Spleen (tissue), 11 donors: ENCODE measurements around the gene OTULIN. TPM values are rescaled to one million over a fixed set of nuclear protein-coding genes. Genes with fewer than 3 reads are reported as not detected.

Experiments
- DNase-seq: peaks from one replicate; pipeline ENCODE4 v3.0.0-alpha.2; 2020
- H3K27ac ChIP-seq, 8 donors: fragments of 200-600 bp; sonication (generic) in 7 of 8; 1 replicate in 4 of 8; 2 replicates in 4 of 8; pipeline versions ENCODE4 v1.5.0 to v1.8.0; 2016 to 2021; ENCODE audit warnings: inconsistent platforms in 4 of 8, mild to moderate bottlenecking in 4 of 8, moderate library complexity in 1 of 8
- H3K27me3 ChIP-seq, 7 donors: fragments of 200-600 bp; sonication (generic) in 6 of 7; replicated peaks in 1 of 7; 1 replicate in 4 of 7; 2 replicates in 3 of 7; pipeline versions ENCODE4 v1.5.0 to v1.8.0; 2016 to 2021; ENCODE audit warnings: inconsistent platforms in 3 of 7, mild to moderate bottlenecking in 1 of 7
- H3K36me3 ChIP-seq, 6 donors: fragments of 200-600 bp; sonication (generic) in 5 of 6; 1 replicate in 4 of 6; 2 replicates in 2 of 6; pipeline versions ENCODE4 v1.5.0 to v1.8.0; 2016 to 2021; ENCODE audit warnings: inconsistent platforms in 2 of 6
- H3K4me1 ChIP-seq, 6 donors: fragments of 200-600 bp; sonication (generic) in 5 of 6; 1 replicate in 3 of 6; 2 replicates in 3 of 6; pipeline versions ENCODE4 v1.5.0 to v1.8.0; 2016 to 2021; ENCODE audit warnings: inconsistent platforms in 3 of 6
- H3K4me3 ChIP-seq, 8 donors: fragments of 200-600 bp; sonication (generic) in 7 of 8; 1 replicate in 4 of 8; 2 replicates in 4 of 8; pipeline versions ENCODE4 v1.5.0 to v1.8.0; 2016 to 2021; ENCODE audit warnings: inconsistent platforms in 4 of 8, mild to moderate bottlenecking in 4 of 8, moderate library complexity in 2 of 8
- H3K9me3 ChIP-seq, 8 donors: fragments of 200-600 bp; sonication (generic) in 7 of 8; 1 replicate in 4 of 8; 2 replicates in 4 of 8; pipeline versions ENCODE4 v1.5.0 to v1.8.0; 2016 to 2021; ENCODE audit warnings: inconsistent platforms in 4 of 8
- POLR2A ChIP-seq, 3 donors: fragments of 450-650 bp; IDR thresholded peaks; one replicate each; pipeline ENCODE4 v1.5.1; 2017; ENCODE audit warnings: antibody characterized with exemption in 3 of 3, mild to moderate bottlenecking in 1 of 3
- POLR2AphosphoS5 ChIP-seq, 3 donors: sonication (generic); formaldehyde crosslinking; IDR thresholded peaks; one replicate each; pipeline ENCODE4 v1.5.1; 2017; ENCODE audit warnings: antibody characterized with exemption in 3 of 3
- WGBS, 5 donors: extraction: QIAGEN DNeasy Blood & Tissue Kit in 3 of 5; methylation state at CpG; one replicate each; pipeline versions ENCODE4 v1.1.5 to v1.1.7; 2013 to 2018; 5-methylcytosine and 5-hydroxymethylcytosine counted together
- intact Hi-C: fragments of 100-400 bp; cut with DNase I; formaldehyde crosslinking; loops from one replicate; pipeline ENCODE4 v1.15.0; 2023; ENCODE audit warnings: low total_unique reads
- polyA plus RNA-seq, 3 donors: library from polyadenylated mRNA; stranded (reverse); fragments of 200-250 nt; gene quantifications; one replicate each; pipeline ENCODE4 v1.2.1, GENCODE V29; 2013
- total RNA-seq, 7 donors: library from RNA; depleted of rRNA in 3 of 7; stranded (reverse); fragments of >200 nt in 3 of 7; fragmentation: NEBNext Ultra II Directional in 4 of 7; extraction: Animal tissue kit (Norgen Biotek cat#: 25700) in 4 of 7; gene quantifications; one replicate each; pipeline versions ENCODE4 v1.1.0 to v1.2.1, GENCODE V29; 2016 to 2021
- TF ChIP-seq, protein P1 (sequence below), 11 experiments: fragments of 200-600 bp in 7 of 11; fragments of 450-650 bp in 4 of 11; sonication (generic) in 4 of 11; IDR thresholded peaks in 8 of 11; conservative IDR thresholded peaks in 3 of 11; 1 replicate in 7 of 11; 2 replicates in 4 of 11; pipeline versions ENCODE4 v1.4.0 to v1.8.0; 2016 to 2021; ENCODE audit warnings: antibody characterized with exemption in 11 of 11, inconsistent platforms in 4 of 11, mild to moderate bottlenecking in 1 of 11
- donor health status: healthy with polysubstance abuse.
- donor health status: DM: no; HTN: no; CAD: no; lungs with moderate emphysema.
- donor health status: DM: no; HTN: no; CAD: no.
- donor health status: Bipolar disorder and iron deficiency.
- donor health status: healthy.
- donor health status: DM: no; HTN: no; CAD: no.
- donor health status: DM: yes; HTN: yes; CAD: no.

OTULIN gene
- total and polyA plus RNA-seq, 10 donors, result 2.7 to 53.7 (median 35.9) TPM

DNA sequence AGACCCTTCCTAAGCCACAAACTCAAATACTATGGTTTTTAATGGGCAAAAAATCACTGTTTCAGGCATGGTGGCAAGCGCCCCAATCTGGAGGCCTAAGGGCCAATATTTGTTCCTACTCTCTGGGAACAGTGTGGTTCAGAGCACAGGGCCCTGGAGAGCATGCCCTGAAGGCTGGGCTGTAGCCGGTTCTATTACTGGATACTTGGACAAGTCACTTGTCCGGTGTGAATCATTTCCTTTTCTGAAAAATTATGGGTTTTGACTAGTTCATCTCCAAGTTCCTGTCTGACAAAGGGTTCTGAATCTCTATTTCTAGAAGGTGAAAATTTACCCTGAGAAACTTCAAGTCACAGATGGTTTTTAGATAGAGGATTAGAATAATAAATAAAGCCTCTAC lies 75.0 kb downstream of the OTULIN start:
- no peaks in the 10 kb centered on the region for H3K27me3 ChIP-seq
- intact Hi-C loops, result no loop called here
- DNase-seq, result no peak
- H3K27ac ChIP-seq, result no peak overlapping the region
- H3K4me1 ChIP-seq, result peaks cover 0 to 6% (median 3%) of the 10 kb centered on the region in 6 donors
- TF ChIP-seq, protein P1, sequence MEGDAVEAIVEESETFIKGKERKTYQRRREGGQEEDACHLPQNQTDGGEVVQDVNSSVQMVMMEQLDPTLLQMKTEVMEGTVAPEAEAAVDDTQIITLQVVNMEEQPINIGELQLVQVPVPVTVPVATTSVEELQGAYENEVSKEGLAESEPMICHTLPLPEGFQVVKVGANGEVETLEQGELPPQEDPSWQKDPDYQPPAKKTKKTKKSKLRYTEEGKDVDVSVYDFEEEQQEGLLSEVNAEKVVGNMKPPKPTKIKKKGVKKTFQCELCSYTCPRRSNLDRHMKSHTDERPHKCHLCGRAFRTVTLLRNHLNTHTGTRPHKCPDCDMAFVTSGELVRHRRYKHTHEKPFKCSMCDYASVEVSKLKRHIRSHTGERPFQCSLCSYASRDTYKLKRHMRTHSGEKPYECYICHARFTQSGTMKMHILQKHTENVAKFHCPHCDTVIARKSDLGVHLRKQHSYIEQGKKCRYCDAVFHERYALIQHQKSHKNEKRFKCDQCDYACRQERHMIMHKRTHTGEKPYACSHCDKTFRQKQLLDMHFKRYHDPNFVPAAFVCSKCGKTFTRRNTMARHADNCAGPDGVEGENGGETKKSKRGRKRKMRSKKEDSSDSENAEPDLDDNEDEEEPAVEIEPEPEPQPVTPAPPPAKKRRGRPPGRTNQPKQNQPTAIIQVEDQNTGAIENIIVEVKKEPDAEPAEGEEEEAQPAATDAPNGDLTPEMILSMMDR (IDR thresholded peaks at IDR 0.05 in 8 of 11, conservative IDR thresholded peaks at IDR 0.05 in 3 of 11), result no peak
- TF ChIP-seq POLR2AphosphoS5 (IDR thresholded peaks at IDR 0.05), result no peak
- TF ChIP-seq POLR2A (IDR thresholded peaks at IDR 0.05), result no peak
- H3K4me3 ChIP-seq, result no peak overlapping the region
- H3K9me3 ChIP-seq, result no peaks in the 10 kb centered on the region
- WGBS, 5 donors, result 64 to 90% (median 76%) methylated on average over 3 of the region's 3 CpGs
- H3K36me3 ChIP-seq, result peaks cover 0 to 90% (median 16%) of the 10 kb centered on the region in 6 donors

DNA sequence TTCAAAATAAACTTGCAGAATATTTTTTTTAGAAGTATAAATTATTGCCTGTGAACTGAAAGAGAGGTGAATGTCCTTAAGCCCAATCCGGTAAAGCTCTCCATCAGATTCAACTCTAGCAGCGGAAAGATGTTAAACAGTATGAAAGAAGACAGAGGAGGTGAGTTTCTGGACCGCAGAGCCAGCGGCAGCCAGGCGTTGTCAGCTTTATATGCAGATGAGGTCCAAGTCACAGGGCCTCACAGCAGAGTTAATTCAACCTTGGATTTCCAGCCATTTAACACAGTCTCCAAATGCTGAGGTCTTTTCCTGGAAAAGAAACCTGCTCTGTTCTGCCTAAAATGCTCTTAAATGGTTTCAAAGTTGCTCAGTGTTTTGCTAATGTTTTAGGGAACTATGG lies 75.5 kb downstream of the OTULIN start:
- Histone ChIP-seq H3K36me3 (peaks cover 0 to 90% (median 16%) of the 10 kb centered on the region in 6 donors), H3K4me1 (peaks cover 0 to 11% (median 7%) of the 10 kb centered on the region in 6 donors), H3K4me3 (no peak overlapping the region), H3K27ac (no peak overlapping the region), H3K9me3 (no peaks in the 10 kb centered on the region), H3K27me3 (no peaks in the 10 kb centered on the region)
- no peak for DNase-seq
- no peak for TF ChIP-seq POLR2AphosphoS5 (IDR thresholded peaks at IDR 0.05)
- TF ChIP-seq, protein P1 (IDR thresholded peaks at IDR 0.05 in 8 of 11, conservative IDR thresholded peaks at IDR 0.05 in 3 of 11), result no peak
- no peak for TF ChIP-seq POLR2A (IDR thresholded peaks at IDR 0.05)
- WGBS, 5 donors, result 91 to 95% (median 93%) methylated on average over 5 of the region's 5 CpGs
- intact Hi-C loops, result no loop called here

DNA sequence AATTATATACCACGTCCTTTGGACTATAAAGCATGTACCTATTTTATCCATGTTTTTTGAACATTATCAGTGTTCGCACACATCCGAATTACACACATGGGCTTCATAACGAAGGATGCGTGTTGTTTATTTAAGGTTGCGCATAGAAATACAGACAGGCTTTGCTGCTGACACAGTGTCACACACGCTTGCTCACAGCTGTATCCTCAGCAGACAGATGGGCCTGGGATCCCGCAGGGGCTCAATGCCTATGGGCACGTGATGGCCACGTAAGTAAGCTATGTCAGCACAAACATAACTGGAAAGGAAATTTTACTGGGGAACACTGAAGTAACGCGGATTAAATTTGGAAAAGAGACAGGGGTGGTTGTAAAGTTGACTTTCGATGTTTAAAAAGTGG lies 76.6 kb downstream of the OTULIN start:
- intact Hi-C loops, result no loop called here
- peaks cover 0 to 22% (median 12%) of the 10 kb centered on the region in 6 donors for H3K4me1 ChIP-seq
- H3K4me3 ChIP-seq, result no peak overlapping the region
- no peak for DNase-seq
- H3K36me3 ChIP-seq, result peaks cover 0 to 90% (median 16%) of the 10 kb centered on the region in 6 donors
- no peak overlapping the region for H3K27ac ChIP-seq
- no peaks in the 10 kb centered on the region for H3K9me3 ChIP-seq
- no peaks in the 10 kb centered on the region for H3K27me3 ChIP-seq
- WGBS, 5 donors, result 94 to 98% (median 97%) methylated on average over 13 of the region's 13 CpGs
- TF ChIP-seq POLR2A (IDR thresholded peaks at IDR 0.05), result no peak
- TF ChIP-seq, protein P1 (IDR thresholded peaks at IDR 0.05 in 8 of 11, conservative IDR thresholded peaks at IDR 0.05 in 3 of 11), result no peak
- TF ChIP-seq POLR2AphosphoS5 (IDR thresholded peaks at IDR 0.05), result no peak

DNA sequence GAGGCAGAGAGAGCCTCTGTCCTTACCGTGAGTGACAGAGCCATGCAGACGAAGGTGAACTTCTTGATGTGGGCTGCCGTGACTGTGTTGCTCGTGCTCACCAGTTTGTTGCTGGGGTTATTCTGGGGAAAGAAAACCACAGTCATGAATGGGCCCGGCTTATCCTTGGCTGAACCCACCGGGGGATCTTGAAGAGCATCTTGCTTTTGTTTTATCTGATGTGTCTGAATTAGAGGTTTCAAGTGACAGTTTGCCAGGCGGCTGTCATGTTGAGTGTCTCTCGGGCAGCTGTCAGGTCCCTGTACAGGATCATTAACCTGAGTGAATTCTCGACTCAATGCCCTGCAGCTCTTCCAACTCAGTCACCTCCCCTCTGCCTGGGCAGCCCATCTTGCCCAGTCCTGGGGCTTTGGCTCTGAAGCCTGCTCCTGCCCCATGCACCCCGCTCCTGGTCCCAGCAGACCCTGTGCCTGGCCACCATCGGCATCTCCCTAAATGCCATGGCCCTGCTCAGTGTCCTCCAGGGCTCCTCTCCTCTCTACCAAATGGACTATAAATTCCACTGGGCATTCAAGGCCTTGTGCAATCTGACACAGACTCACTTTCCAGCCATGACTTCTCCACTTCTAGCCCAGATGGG lies 77.4 kb downstream of the OTULIN start:
- DNase-seq, result no peak
- Histone ChIP-seq H3K9me3 (no peaks in the 10 kb centered on the region), H3K4me3 (no peak overlapping the region), H3K27me3 (no peaks in the 10 kb centered on the region), H3K4me1 (peaks cover 0 to 22% (median 12%) of the 10 kb centered on the region in 6 donors), H3K27ac (no peak overlapping the region), H3K36me3 (peaks cover 0 to 88% (median 16%) of the 10 kb centered on the region in 6 donors)
- WGBS, 5 donors, result 78 to 94% (median 93%) methylated on average over 11 of the region's 11 CpGs
- intact Hi-C loops, result no loop called here
- no peak for TF ChIP-seq POLR2AphosphoS5 (IDR thresholded peaks at IDR 0.05)
- TF ChIP-seq, protein P1 (IDR thresholded peaks at IDR 0.05 in 8 of 11, conservative IDR thresholded peaks at IDR 0.05 in 3 of 11), result no peak
